Smooth muscle cell (in vitro differentiated cells): Measurements from ENCODE around the gene ITGA2. TPM values are rescaled to one million over a fixed set of nuclear protein-coding genes. Genes with fewer than 3 reads are reported as not detected.

Experiments
- DNase-seq: peaks from one replicate; lab custom pipeline; 2025; ENCODE audit not compliant: unreplicated experiment; lab: John Stamatoyannopoulos, UW
- H2AFZ ChIP-seq: fragments of 200-600 bp; sonication (generic); 2 replicates; pipeline ENCODE4 v1.6.0; 2016; ENCODE audit warnings: antibody characterized with exemption, low read depth, mild to moderate bottlenecking
- H3F3A ChIP-seq: fragments of 200-600 bp; sonication (generic); 2 replicates; pipeline ENCODE4 v1.6.0; 2017; ENCODE audit warnings: antibody characterized with exemption, low read depth
- H3K27ac ChIP-seq: fragments of 200-600 bp; sonication (generic); 2 replicates; pipeline ENCODE4 v1.5.1; 2016; ENCODE audit warnings: low read depth, mild to moderate bottlenecking
- H3K27me3 ChIP-seq: fragments of 200-600 bp; sonication (generic); 2 replicates; pipeline ENCODE4 v1.6.1; 2016; ENCODE audit warnings: low read depth, mild to moderate bottlenecking
- H3K36me3 ChIP-seq: fragments of 200-600 bp; sonication (generic); 2 replicates; pipeline ENCODE4 v1.5.1; 2016; ENCODE audit warnings: low read depth
- H3K4me1 ChIP-seq: fragments of 200-600 bp; sonication (generic); 2 replicates; pipeline ENCODE4 v1.5.1; 2016; ENCODE audit warnings: low read depth
- H3K4me2 ChIP-seq: fragments of 200-600 bp; sonication (generic); 2 replicates; pipeline ENCODE4 v1.6.0; 2016; ENCODE audit warnings: mild to moderate bottlenecking
- H3K4me3 ChIP-seq: fragments of 200-600 bp; sonication (generic); 2 replicates; pipeline ENCODE4 v1.5.1; 2016; ENCODE audit warnings: mild to moderate bottlenecking
- H3K79me2 ChIP-seq: fragments of 200-600 bp; sonication (generic); 2 replicates; pipeline ENCODE4 v1.6.0; 2016; ENCODE audit warnings: low read depth, mild to moderate bottlenecking
- H3K9ac ChIP-seq: fragments of 200-600 bp; sonication (generic); 2 replicates; pipeline ENCODE4 v1.6.0; 2016; ENCODE audit warnings: low read depth
- H3K9me3 ChIP-seq: fragments of 200-600 bp; sonication (generic); replicated peaks from 2 replicates; pipeline ENCODE4 v1.5.1; 2016; ENCODE audit warnings: low read depth
- H4K20me1 ChIP-seq: fragments of 200-600 bp; sonication (generic); 2 replicates; pipeline ENCODE4 v1.6.0; 2016; ENCODE audit warnings: low read depth
- WGBS: methylation state at CpG from one replicate; pipeline ENCODE4 v1.1.7; 2016; ENCODE audit warnings: low lambda C conversion rate; 5-methylcytosine and 5-hydroxymethylcytosine counted together
- polyA plus RNA-seq: library from polyadenylated mRNA; unstranded; fragments of >200 nt; fragmentation: Nextera tagmentation; extraction: Ambion mirVana; gene quantifications from 2 replicates; pipeline ENCODE4 v1.2.1, GENCODE V29; 2016
- total RNA-seq: library from RNA; depleted of rRNA; stranded (reverse); fragments of >200 nt; gene quantifications from 2 replicates; pipeline ENCODE4 v1.2.3, GENCODE V29; 2014
- TF ChIP-seq, protein P1 (sequence below): fragments of 200-600 bp; sonication (generic); IDR thresholded peaks from 2 replicates; pipeline ENCODE4 v1.5.1; 2017; ENCODE audit warnings: borderline replicate concordance, mild to moderate bottlenecking, antibody characterized with exemption; ENCODE audit not compliant: insufficient read depth, poor library complexity, severe bottlenecking

Gene ITGA2
- total and polyA plus RNA-seq, 2 experiments from 2014 or later = 1.5 to 19.2 TPM

DNA sequence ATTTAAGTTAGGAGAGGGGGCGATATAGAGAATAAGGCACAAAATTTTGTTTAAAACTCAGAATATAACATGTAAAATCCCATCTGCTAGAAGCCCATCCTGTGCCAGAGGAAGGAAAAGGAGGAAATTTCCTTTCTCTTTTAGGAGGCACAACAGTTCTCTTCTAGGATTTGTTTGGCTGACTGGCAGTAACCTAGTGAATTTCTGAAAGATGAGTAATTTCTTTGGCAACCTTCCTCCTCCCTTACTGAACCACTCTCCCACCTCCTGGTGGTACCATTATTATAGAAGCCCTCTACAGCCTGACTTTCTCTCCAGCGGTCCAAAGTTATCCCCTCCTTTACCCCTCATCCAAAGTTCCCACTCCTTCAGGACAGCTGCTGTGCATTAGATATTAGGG is 102.1 kb downstream of the ITGA2 start:
- Histone ChIP-seq H3F3A (no peaks in the 10 kb centered on the region), H3K79me2 (no peaks in the 10 kb centered on the region), H3K27ac (no peak overlapping the region), H3K9ac (no peak overlapping the region), H3K9me3 (no peaks in the 10 kb centered on the region), H3K36me3 (no peaks in the 10 kb centered on the region), H3K27me3 (no peaks in the 10 kb centered on the region), H4K20me1 (no peaks in the 10 kb centered on the region), H3K4me3 (no peak overlapping the region), H3K4me2 (no peak overlapping the region), H2AFZ (no peak overlapping the region), H3K4me1 (no peaks in the 10 kb centered on the region)
- no peak for DNase-seq
- 90% methylated on average over 2 of the region's 2 CpGs for WGBS
- TF ChIP-seq, protein P1, sequence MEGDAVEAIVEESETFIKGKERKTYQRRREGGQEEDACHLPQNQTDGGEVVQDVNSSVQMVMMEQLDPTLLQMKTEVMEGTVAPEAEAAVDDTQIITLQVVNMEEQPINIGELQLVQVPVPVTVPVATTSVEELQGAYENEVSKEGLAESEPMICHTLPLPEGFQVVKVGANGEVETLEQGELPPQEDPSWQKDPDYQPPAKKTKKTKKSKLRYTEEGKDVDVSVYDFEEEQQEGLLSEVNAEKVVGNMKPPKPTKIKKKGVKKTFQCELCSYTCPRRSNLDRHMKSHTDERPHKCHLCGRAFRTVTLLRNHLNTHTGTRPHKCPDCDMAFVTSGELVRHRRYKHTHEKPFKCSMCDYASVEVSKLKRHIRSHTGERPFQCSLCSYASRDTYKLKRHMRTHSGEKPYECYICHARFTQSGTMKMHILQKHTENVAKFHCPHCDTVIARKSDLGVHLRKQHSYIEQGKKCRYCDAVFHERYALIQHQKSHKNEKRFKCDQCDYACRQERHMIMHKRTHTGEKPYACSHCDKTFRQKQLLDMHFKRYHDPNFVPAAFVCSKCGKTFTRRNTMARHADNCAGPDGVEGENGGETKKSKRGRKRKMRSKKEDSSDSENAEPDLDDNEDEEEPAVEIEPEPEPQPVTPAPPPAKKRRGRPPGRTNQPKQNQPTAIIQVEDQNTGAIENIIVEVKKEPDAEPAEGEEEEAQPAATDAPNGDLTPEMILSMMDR = peak; percentile 0

DNA sequence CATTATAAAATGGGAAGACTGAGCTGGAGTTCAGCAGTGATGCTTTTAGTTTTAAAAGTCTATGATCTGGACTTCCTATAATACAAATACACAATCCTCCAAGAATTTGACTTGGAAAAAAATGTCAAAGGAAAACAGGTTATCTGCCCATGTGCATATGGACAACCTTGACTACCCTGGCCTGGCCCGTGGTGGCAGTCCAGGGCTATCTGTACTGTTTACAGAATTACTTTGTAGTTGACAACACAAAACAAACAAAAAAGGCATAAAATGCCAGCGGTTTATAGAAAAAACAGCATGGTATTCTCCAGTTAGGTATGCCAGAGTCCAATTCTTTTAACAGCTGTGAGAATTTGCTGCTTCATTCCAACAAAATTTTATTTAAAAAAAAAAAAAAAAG is 103.1 kb downstream of the ITGA2 start:
- no peak overlapping the region for H3K9ac ChIP-seq
- H3K4me2 ChIP-seq = no peak overlapping the region
- no peak overlapping the region for H3K4me3 ChIP-seq
- H2AFZ ChIP-seq = no peak overlapping the region
- H3K79me2 ChIP-seq = no peaks in the 10 kb centered on the region
- no peaks in the 10 kb centered on the region for H3K36me3 ChIP-seq
- DNase-seq = no peak
- H4K20me1 ChIP-seq = no peaks in the 10 kb centered on the region
- no peaks in the 10 kb centered on the region for H3K27me3 ChIP-seq
- H3K27ac ChIP-seq = no peak overlapping the region
- no peaks in the 10 kb centered on the region for H3K9me3 ChIP-seq
- WGBS = 90% methylated on average over 2 of the region's 2 CpGs
- no peaks in the 10 kb centered on the region for H3F3A ChIP-seq
- TF ChIP-seq, protein P1 = no peak
- no peaks in the 10 kb centered on the region for H3K4me1 ChIP-seq

DNA sequence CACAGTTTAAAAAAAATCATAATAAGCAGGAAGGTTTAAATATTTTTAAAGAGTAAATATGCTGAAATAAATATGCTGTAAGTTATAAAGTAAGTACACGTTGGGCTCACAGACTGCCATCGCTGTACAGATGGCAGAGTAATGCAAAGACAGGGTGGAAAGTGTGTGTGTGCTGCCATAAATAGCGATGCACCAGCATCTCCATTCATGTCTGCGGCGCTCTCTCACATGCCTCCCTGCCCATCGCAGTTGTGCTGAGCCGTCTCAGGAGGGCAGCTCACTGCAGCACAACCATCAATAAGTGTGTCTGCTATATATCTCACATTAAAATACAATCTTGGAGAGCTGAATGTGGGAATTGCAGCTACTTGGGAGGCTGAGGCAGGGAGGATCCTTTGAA is 106.1 kb downstream of the ITGA2 start:
- Histone ChIP-seq H3K4me2 (no peak overlapping the region), H3K4me3 (no peak overlapping the region), H3K9ac (no peak overlapping the region), H3K9me3 (no peaks in the 10 kb centered on the region), H3K4me1 (peaks cover 11% of the 10 kb centered on the region), H3K36me3 (no peaks in the 10 kb centered on the region), H3K27ac (no peak overlapping the region), H3F3A (peaks cover 7% of the 10 kb centered on the region), H3K27me3 (no peaks in the 10 kb centered on the region), H3K79me2 (no peaks in the 10 kb centered on the region), H4K20me1 (no peaks in the 10 kb centered on the region), H2AFZ (no peak overlapping the region)
- TF ChIP-seq, protein P1 = no peak
- 96% methylated on average over 7 of the region's 7 CpGs for WGBS
- DNase-seq = no peak

DNA sequence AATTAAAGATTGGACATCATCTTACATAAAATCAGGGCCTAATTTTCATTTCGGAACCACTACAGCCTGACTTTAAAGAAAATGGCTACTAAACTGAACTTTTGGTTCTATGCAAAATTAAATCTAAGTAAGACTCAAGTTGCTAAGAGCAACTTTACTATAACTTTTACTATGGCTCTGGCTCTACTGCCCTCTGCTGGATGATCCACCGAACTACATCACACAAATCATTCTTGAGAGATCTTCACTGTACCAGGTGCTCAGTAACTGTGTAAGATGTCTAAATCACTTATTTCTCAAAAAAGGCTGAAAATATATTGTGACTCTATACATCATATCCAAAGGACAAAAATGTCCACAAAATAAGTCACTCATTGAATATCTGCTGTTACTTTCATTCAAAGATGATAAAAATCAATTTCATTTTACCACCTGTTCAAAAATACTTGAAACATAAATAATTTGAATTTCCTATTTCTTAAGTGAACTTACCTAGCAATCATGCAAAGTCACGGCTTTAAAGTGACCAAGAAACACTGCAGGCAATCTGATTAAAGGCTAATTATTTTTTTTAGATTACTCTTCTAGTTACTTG is 106.9 kb downstream of the ITGA2 start:
- H3K4me2 ChIP-seq = no peak overlapping the region
- no peak overlapping the region for H3K9ac ChIP-seq
- H4K20me1 ChIP-seq = no peaks in the 10 kb centered on the region
- H3K36me3 ChIP-seq = no peaks in the 10 kb centered on the region
- H3K4me1 ChIP-seq = peaks cover 12% of the 10 kb centered on the region
- no peaks in the 10 kb centered on the region for H3K27me3 ChIP-seq
- no peaks in the 10 kb centered on the region for H3K79me2 ChIP-seq
- peaks cover 7% of the 10 kb centered on the region for H3F3A ChIP-seq
- H3K27ac ChIP-seq = no peak overlapping the region
- H3K9me3 ChIP-seq = no peaks in the 10 kb centered on the region
- TF ChIP-seq, protein P1 = peak; percentile 84
- 17% methylated on average over 3 of the region's 3 CpGs for WGBS
- H2AFZ ChIP-seq = no peak overlapping the region
- DNase-seq = peak; percentile 5
- no peak overlapping the region for H3K4me3 ChIP-seq
